GM06990 (cell line): ENCODE data around the gene LYPD1.

Source experiments
- DNase-seq: peaks from one replicate; pipeline ENCODE4 v3.0.0-alpha.2; 2011; ENCODE audit not compliant: insufficient read length; ENCODE audit errors: extremely low read depth
- H3K27me3 ChIP-seq: replicated peaks from 2 replicates; pipeline ENCODE4 v1.6.0; 2011; ENCODE audit warnings: low read length; ENCODE audit not compliant: control insufficient read depth, insufficient read depth
- H3K36me3 ChIP-seq: 2 replicates; pipeline ENCODE4 v1.5.1; 2011; ENCODE audit warnings: low read length; ENCODE audit not compliant: control insufficient read depth, insufficient read depth
- H3K4me3 ChIP-seq: replicated peaks from 2 replicates; pipeline ENCODE4 v1.5.1; 2011; ENCODE audit warnings: low read depth, mild to moderate bottlenecking, control low read depth, low read length
- TF ChIP-seq, protein P1 (sequence below): IDR thresholded peaks from 2 replicates; pipeline ENCODE4 v1.5.1; 2011; ENCODE audit warnings: low read length, control low read depth, mild to moderate bottlenecking, inconsistent platforms; ENCODE audit not compliant: insufficient read depth, poor library complexity, severe bottlenecking

LYPD1 gene

GRCh38 chr2:132638313-132639040 lies 31.5 kb downstream of the LYPD1 start:
- TF ChIP-seq, protein P1, sequence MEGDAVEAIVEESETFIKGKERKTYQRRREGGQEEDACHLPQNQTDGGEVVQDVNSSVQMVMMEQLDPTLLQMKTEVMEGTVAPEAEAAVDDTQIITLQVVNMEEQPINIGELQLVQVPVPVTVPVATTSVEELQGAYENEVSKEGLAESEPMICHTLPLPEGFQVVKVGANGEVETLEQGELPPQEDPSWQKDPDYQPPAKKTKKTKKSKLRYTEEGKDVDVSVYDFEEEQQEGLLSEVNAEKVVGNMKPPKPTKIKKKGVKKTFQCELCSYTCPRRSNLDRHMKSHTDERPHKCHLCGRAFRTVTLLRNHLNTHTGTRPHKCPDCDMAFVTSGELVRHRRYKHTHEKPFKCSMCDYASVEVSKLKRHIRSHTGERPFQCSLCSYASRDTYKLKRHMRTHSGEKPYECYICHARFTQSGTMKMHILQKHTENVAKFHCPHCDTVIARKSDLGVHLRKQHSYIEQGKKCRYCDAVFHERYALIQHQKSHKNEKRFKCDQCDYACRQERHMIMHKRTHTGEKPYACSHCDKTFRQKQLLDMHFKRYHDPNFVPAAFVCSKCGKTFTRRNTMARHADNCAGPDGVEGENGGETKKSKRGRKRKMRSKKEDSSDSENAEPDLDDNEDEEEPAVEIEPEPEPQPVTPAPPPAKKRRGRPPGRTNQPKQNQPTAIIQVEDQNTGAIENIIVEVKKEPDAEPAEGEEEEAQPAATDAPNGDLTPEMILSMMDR = no peak
- Histone ChIP-seq H3K27me3 (no peaks in the 10 kb centered on the region), H3K4me3 (no peak overlapping the region), H3K36me3 (no peaks in the 10 kb centered on the region)
- no peak for DNase-seq

- no peak for DNase-seq
- no peak overlapping the region for H3K4me3 ChIP-seq
- no peaks in the 10 kb centered on the region for H3K36me3 ChIP-seq
- H3K27me3 ChIP-seq = no peaks in the 10 kb centered on the region
- TF ChIP-seq, protein P1 = no peak
Measured at GRCh38 chr2:132636346-132636745, 33.7 kb downstream of the LYPD1 start.

DNA sequence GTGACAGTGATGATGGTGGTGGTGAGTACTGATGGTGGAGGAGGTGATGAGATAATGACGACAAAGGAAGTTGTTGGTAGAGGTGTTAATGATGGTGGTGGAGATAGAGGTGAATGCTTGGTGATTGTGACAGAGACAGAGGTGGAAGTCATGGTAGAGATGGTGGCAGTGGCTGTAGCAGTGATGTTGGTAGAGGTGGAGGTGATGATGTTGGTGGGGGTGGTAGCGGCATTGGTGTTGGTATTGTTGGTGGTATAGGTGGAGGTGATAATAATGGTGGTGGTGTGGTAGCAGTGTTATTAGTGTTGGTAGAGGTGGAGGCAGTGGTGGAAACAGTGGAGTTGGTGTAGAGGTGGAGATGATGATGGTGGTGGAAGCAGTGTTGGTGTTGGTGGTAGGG lies 36.4 kb downstream of the LYPD1 start:
- no peaks in the 10 kb centered on the region for H3K27me3 ChIP-seq
- no peak for DNase-seq
- H3K36me3 ChIP-seq = no peaks in the 10 kb centered on the region
- no peak overlapping the region for H3K4me3 ChIP-seq
- TF ChIP-seq, protein P1 = no peak

- DNase-seq = no peak
- TF ChIP-seq, protein P1 = no peak
- Histone ChIP-seq H3K4me3 (no peak overlapping the region), H3K27me3 (no peaks in the 10 kb centered on the region), H3K36me3 (no peaks in the 10 kb centered on the region)
Measured at GRCh38 chr2:132632000-132632649, 37.9 kb downstream of the LYPD1 start.

- TF ChIP-seq, protein P1 = no peak
- H3K27me3 ChIP-seq = no peaks in the 10 kb centered on the region
- no peak overlapping the region for H3K4me3 ChIP-seq
- DNase-seq = no peak
- no peaks in the 10 kb centered on the region for H3K36me3 ChIP-seq
Measured at GRCh38 chr2:132627536-132627935, 42.5 kb downstream of the LYPD1 start.
